Measurements from ENCODE around the gene STAG2. TPM values are rescaled to one million over a fixed set of nuclear protein-coding genes. Genes with fewer than 3 reads are reported as not detected.

STAG2 gene
- total and polyA plus RNA-seq, 7 donors = 21.6 to 117 (median 60.1) TPM

DNA sequence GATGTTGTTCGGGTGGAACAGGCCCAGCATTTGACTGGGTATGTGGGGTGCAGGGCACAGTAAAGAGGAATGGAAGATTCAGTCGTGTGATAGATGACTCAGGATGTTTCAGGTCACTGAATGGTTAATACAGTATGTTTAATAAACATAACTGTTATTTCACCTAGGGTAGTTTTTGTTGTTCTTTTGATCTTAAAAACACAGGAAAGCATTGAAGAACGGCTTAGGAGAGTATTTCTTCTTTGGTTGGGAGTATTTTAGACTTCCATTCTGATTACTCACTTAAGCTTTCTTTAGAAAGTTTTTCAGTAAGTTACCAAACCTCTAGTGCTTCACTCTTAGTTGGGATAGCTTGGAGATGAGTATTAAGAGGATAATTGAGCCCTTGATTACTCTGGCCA is 62.3 kb downstream of the STAG2 start:
- DNase-seq = no peak
- H3K27ac ChIP-seq = no peak overlapping the region
- no peaks in the 10 kb centered on the region for H3K27me3 ChIP-seq
- WGBS, 2 donors = 62 to 68% methylated on average over 3 of the region's 3 CpGs
- H3K9me3 ChIP-seq = no peaks in the 10 kb centered on the region
- H3K36me3 ChIP-seq = no peaks in the 10 kb centered on the region
- no peak for TF ChIP-seq POLR2AphosphoS5 (IDR thresholded peaks at IDR 0.05)
- TF ChIP-seq POLR2A (IDR thresholded peaks at IDR 0.05) = no peak
- TF ChIP-seq, protein P1, sequence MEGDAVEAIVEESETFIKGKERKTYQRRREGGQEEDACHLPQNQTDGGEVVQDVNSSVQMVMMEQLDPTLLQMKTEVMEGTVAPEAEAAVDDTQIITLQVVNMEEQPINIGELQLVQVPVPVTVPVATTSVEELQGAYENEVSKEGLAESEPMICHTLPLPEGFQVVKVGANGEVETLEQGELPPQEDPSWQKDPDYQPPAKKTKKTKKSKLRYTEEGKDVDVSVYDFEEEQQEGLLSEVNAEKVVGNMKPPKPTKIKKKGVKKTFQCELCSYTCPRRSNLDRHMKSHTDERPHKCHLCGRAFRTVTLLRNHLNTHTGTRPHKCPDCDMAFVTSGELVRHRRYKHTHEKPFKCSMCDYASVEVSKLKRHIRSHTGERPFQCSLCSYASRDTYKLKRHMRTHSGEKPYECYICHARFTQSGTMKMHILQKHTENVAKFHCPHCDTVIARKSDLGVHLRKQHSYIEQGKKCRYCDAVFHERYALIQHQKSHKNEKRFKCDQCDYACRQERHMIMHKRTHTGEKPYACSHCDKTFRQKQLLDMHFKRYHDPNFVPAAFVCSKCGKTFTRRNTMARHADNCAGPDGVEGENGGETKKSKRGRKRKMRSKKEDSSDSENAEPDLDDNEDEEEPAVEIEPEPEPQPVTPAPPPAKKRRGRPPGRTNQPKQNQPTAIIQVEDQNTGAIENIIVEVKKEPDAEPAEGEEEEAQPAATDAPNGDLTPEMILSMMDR (IDR thresholded peaks at IDR 0.05) = no peak
- TF ChIP-seq EP300 (IDR thresholded peaks at IDR 0.05) = no peak
- H3K4me3 ChIP-seq = no peak overlapping the region
- intact Hi-C loops (cut with DNase I) = no loop called here
- peaks cover 0 to 21% (median 7%) of the 10 kb centered on the region in 4 donors for H3K4me1 ChIP-seq

DNA sequence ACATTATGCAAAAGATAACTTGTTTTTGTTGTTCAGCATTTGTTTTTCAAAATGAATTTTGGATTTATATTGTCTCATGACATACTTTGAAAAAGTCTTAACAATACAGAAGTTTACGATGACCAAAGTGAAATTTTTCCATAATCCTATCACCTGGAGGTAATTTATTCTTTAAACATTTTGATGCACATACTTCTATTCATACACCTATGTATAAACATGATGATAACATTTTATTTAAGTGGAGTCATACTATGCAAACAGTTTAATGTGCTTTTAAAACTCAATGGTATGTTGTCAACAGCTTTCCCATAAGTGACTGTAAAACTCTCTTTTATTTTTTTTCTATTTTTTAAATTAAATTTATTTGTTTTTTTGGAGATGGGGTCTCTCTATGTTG is 65.0 kb downstream of the STAG2 start:
- TF ChIP-seq POLR2A (IDR thresholded peaks at IDR 0.05) (no peak), EP300 (IDR thresholded peaks at IDR 0.05) (no peak), POLR2AphosphoS5 (IDR thresholded peaks at IDR 0.05) (no peak)
- TF ChIP-seq, protein P1 (IDR thresholded peaks at IDR 0.05) = no peak
- H3K27ac ChIP-seq = no peak overlapping the region
- intact Hi-C loops (cut with DNase I) = no loop called here
- WGBS, 2 donors = 71 to 100% methylated on average over 1 of the region's 1 CpG
- no peak overlapping the region for H3K4me3 ChIP-seq
- no peaks in the 10 kb centered on the region for H3K36me3 ChIP-seq
- no peaks in the 10 kb centered on the region for H3K9me3 ChIP-seq
- H3K4me1 ChIP-seq = peaks cover 0 to 4% (median 0%) of the 10 kb centered on the region in 4 donors
- H3K27me3 ChIP-seq = no peaks in the 10 kb centered on the region
- DNase-seq = no peak

DNA sequence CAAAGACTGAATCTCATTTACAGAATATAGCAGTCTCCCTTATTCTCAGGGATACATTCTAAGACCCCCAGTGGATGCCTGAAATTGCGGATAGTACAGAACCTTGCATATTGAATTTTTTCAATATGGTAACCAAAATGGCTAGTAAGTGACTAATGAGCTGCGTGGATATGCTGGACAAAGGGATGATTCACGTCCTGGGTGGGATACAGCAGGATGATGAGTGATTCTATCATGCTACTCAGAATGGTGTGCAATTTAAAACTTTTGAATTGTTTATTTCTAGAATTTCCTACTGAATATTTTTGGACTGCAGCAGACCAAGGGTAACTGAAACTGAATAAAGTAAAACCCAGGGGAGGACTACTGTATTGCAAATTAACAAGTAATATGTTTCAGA is 66.7 kb downstream of the STAG2 start:
- no peak for DNase-seq
- H3K27me3 ChIP-seq = no peaks in the 10 kb centered on the region
- no peak overlapping the region for H3K27ac ChIP-seq
- no peaks in the 10 kb centered on the region for H3K36me3 ChIP-seq
- WGBS, 2 donors = 88 to 97% methylated on average over 3 of the region's 3 CpGs
- no peaks in the 10 kb centered on the region for H3K9me3 ChIP-seq
- intact Hi-C loops (cut with DNase I) = no loop called here
- no peak overlapping the region for H3K4me3 ChIP-seq
- no peaks in the 10 kb centered on the region for H3K4me1 ChIP-seq
- TF ChIP-seq POLR2AphosphoS5 (IDR thresholded peaks at IDR 0.05) = no peak
- no peak for TF ChIP-seq EP300 (IDR thresholded peaks at IDR 0.05)
- TF ChIP-seq, protein P1 (IDR thresholded peaks at IDR 0.05) = no peak
- no peak for TF ChIP-seq POLR2A (IDR thresholded peaks at IDR 0.05)

DNA sequence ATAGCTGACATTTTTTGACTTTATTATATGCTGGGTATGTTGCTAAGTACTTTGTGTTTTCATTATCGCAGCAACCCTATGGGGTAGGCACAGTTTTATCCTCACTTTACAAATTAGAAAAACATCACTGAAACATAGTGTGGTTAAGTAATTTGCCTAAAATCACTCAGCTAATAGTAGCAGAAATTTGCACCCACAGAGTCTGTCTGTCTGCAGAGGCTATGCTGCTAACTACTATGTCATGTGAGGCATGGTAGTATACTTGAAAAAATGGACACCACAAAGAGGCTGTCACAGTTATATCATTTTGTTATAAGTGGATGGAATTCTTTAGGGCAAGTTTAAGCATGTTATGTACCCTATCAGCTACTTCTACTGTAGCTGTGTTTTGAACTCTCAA is 69.0 kb downstream of the STAG2 start:
- intact Hi-C loops (cut with DNase I) = no loop called here

DNA sequence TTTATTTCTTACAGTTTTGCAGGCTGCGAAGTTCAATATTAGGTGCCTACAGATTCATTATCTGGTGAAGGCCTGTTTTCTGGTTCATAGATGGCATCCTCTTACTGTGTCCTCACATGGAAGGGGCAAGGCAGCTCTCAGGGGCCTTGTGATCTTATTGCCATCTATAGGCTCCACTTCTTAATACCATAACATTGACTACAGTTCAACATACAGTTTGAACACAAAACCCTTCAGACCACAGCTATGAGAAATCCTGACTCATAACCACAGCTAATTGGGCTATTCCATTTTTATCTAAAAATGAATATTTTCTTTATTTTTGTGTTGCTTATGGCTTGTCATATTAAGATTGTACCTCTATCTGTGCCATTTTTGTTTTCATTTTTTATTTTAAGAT is 72.3 kb downstream of the STAG2 start:
- WGBS, 2 donors = 100% methylated on average over 1 of the region's 1 CpG
- no peak overlapping the region for H3K4me3 ChIP-seq
- TF ChIP-seq POLR2A (IDR thresholded peaks at IDR 0.05) = no peak
- TF ChIP-seq POLR2AphosphoS5 (IDR thresholded peaks at IDR 0.05) = no peak
- TF ChIP-seq, protein P1 (IDR thresholded peaks at IDR 0.05) = no peak
- no peak for TF ChIP-seq EP300 (IDR thresholded peaks at IDR 0.05)
- no peaks in the 10 kb centered on the region for H3K27me3 ChIP-seq
- peaks cover 0 to 3% (median 0%) of the 10 kb centered on the region in 4 donors for H3K36me3 ChIP-seq
- H3K4me1 ChIP-seq = no peaks in the 10 kb centered on the region
- DNase-seq = no peak
- H3K27ac ChIP-seq = no peak overlapping the region
- intact Hi-C loops (cut with DNase I) = no loop called here
- no peaks in the 10 kb centered on the region for H3K9me3 ChIP-seq

More for the DNA sequence above, 69.0 kb downstream of the STAG2 start:
- Histone ChIP-seq H3K9me3 (no peaks in the 10 kb centered on the region), H3K36me3 (no peaks in the 10 kb centered on the region), H3K27ac (no peak overlapping the region), H3K4me3 (no peak overlapping the region), H3K27me3 (no peaks in the 10 kb centered on the region), H3K4me1 (no peaks in the 10 kb centered on the region)
- 88 to 94% methylated on average over 1 of the region's 1 CpG for WGBS, 2 donors
- no peak for DNase-seq
- no peak for TF ChIP-seq EP300 (IDR thresholded peaks at IDR 0.05)

Measured in sigmoid colon (tissue), 7 donors.